ENCODE results near the gene ADAMTSL2.

ADAMTSL2 gene

GRCh38 chr9:133524146-133524545 lies 10.4 kb upstream of the ADAMTSL2 start:
- Histone ChIP-seq H3K9me3 (ENCODE audit: control insufficient read depth, insufficient read depth, low read length) (no peaks in the 10 kb centered on the region), H3K4me3 (ENCODE audit: low read depth, low read length) (no peak overlapping the region), H3K36me3 (ENCODE audit: control insufficient read depth, insufficient read depth, low read length) (no peaks in the 10 kb centered on the region), H3K4me1 (ENCODE audit: control insufficient read depth, insufficient read depth, low read length) (no peaks in the 10 kb centered on the region), H3K9ac (ENCODE audit: low read depth, low read length) (no peak overlapping the region), H3K27me3 (ENCODE audit: control insufficient read depth, insufficient read depth, low read length) (no peaks in the 10 kb centered on the region)

- Histone ChIP-seq H3K4me3 (ENCODE audit: low read depth, low read length) (no peak within 1 kb of the TSS), H3K27me3 (ENCODE audit: control insufficient read depth, insufficient read depth, low read length) (no peaks in the 10 kb centered on the region), H3K36me3 (ENCODE audit: control insufficient read depth, insufficient read depth, low read length) (no peaks in the 10 kb centered on the region), H3K9me3 (ENCODE audit: control insufficient read depth, insufficient read depth, low read length) (no peaks in the 10 kb centered on the region), H3K9ac (ENCODE audit: low read depth, low read length) (no peak within 1 kb of the TSS), H3K4me1 (ENCODE audit: control insufficient read depth, insufficient read depth, low read length) (no peaks in the 10 kb centered on the region)
Measured at GRCh38 chr9:133524679-133525228, 9.8 kb upstream of the ADAMTSL2 start, which contains the start of gene MYMK. MYMK (minus strand) TSS chr9:133524959; CDS start chr9:133524844, 115 bp downstream.

- H3K27me3 ChIP-seq (ENCODE audit: control insufficient read depth, insufficient read depth, low read length), result no peaks in the 10 kb centered on the region
- no peaks in the 10 kb centered on the region for H3K36me3 ChIP-seq (ENCODE audit: control insufficient read depth, insufficient read depth, low read length)
- no peaks in the 10 kb centered on the region for H3K9me3 ChIP-seq (ENCODE audit: control insufficient read depth, insufficient read depth, low read length)
- H3K4me1 ChIP-seq (ENCODE audit: control insufficient read depth, insufficient read depth, low read length), result no peaks in the 10 kb centered on the region
- no peak overlapping the region for H3K4me3 ChIP-seq (ENCODE audit: low read depth, low read length)
- no peak overlapping the region for H3K9ac ChIP-seq (ENCODE audit: low read depth, low read length)
Measured at GRCh38 chr9:133525677-133526076, 8.8 kb upstream of the ADAMTSL2 start.

- H3K9me3 ChIP-seq (ENCODE audit: control insufficient read depth, insufficient read depth, low read length), result no peaks in the 10 kb centered on the region
- no peaks in the 10 kb centered on the region for H3K27me3 ChIP-seq (ENCODE audit: control insufficient read depth, insufficient read depth, low read length)
- no peaks in the 10 kb centered on the region for H3K4me1 ChIP-seq (ENCODE audit: control insufficient read depth, insufficient read depth, low read length)
- H3K4me3 ChIP-seq (ENCODE audit: low read depth, low read length), result no peak overlapping the region
- H3K36me3 ChIP-seq (ENCODE audit: control insufficient read depth, insufficient read depth, low read length), result no peaks in the 10 kb centered on the region
- no peak overlapping the region for H3K9ac ChIP-seq (ENCODE audit: low read depth, low read length)
Measured at GRCh38 chr9:133526721-133527321, 7.7 kb upstream of the ADAMTSL2 start.

- H3K9ac ChIP-seq (ENCODE audit: low read depth, low read length), result no peak overlapping the region
Measured at GRCh38 chr9:133527444-133527920, 7.0 kb upstream of the ADAMTSL2 start.

GRCh38 chr9:133528001-133528875 lies 6.3 kb upstream of the ADAMTSL2 start:
- Histone ChIP-seq H3K27me3 (ENCODE audit: control insufficient read depth, insufficient read depth, low read length) (no peaks in the 10 kb centered on the region), H3K9ac (ENCODE audit: low read depth, low read length) (no peak overlapping the region), H3K9me3 (ENCODE audit: control insufficient read depth, insufficient read depth, low read length) (no peaks in the 10 kb centered on the region), H3K36me3 (ENCODE audit: control insufficient read depth, insufficient read depth, low read length) (no peaks in the 10 kb centered on the region), H3K4me1 (ENCODE audit: control insufficient read depth, insufficient read depth, low read length) (no peaks in the 10 kb centered on the region), H3K4me3 (ENCODE audit: low read depth, low read length) (no peak overlapping the region)

More at GRCh38 chr9:133527444-133527920, 7.0 kb upstream of the ADAMTSL2 start:
- Histone ChIP-seq H3K4me3 (ENCODE audit: low read depth, low read length) (no peak overlapping the region), H3K4me1 (ENCODE audit: control insufficient read depth, insufficient read depth, low read length) (no peaks in the 10 kb centered on the region), H3K27me3 (ENCODE audit: control insufficient read depth, insufficient read depth, low read length) (no peaks in the 10 kb centered on the region), H3K9me3 (ENCODE audit: control insufficient read depth, insufficient read depth, low read length) (no peaks in the 10 kb centered on the region), H3K36me3 (ENCODE audit: control insufficient read depth, insufficient read depth, low read length) (no peaks in the 10 kb centered on the region)

GRCh38 chr9:133528876-133529241 lies 5.6 kb upstream of the ADAMTSL2 start:
- H3K9me3 ChIP-seq (ENCODE audit: control insufficient read depth, insufficient read depth, low read length), result no peaks in the 10 kb centered on the region
- H3K9ac ChIP-seq (ENCODE audit: low read depth, low read length), result no peak overlapping the region
- no peaks in the 10 kb centered on the region for H3K4me1 ChIP-seq (ENCODE audit: control insufficient read depth, insufficient read depth, low read length)
- no peak overlapping the region for H3K4me3 ChIP-seq (ENCODE audit: low read depth, low read length)
- H3K36me3 ChIP-seq (ENCODE audit: control insufficient read depth, insufficient read depth, low read length), result no peaks in the 10 kb centered on the region
- H3K27me3 ChIP-seq (ENCODE audit: control insufficient read depth, insufficient read depth, low read length), result no peaks in the 10 kb centered on the region

GRCh38 chr9:133529457-133529856 lies 5.0 kb upstream of the ADAMTSL2 start:
- H3K9me3 ChIP-seq (ENCODE audit: control insufficient read depth, insufficient read depth, low read length), result no peaks in the 10 kb centered on the region
- H3K36me3 ChIP-seq (ENCODE audit: control insufficient read depth, insufficient read depth, low read length), result no peaks in the 10 kb centered on the region
- H3K27me3 ChIP-seq (ENCODE audit: control insufficient read depth, insufficient read depth, low read length), result no peaks in the 10 kb centered on the region
- H3K4me1 ChIP-seq (ENCODE audit: control insufficient read depth, insufficient read depth, low read length), result no peaks in the 10 kb centered on the region
- H3K9ac ChIP-seq (ENCODE audit: low read depth, low read length), result no peak overlapping the region
- H3K4me3 ChIP-seq (ENCODE audit: low read depth, low read length), result no peak overlapping the region

GRCh38 chr9:133529874-133530273 lies 4.6 kb upstream of the ADAMTSL2 start:
- Histone ChIP-seq H3K27me3 (ENCODE audit: control insufficient read depth, insufficient read depth, low read length) (no peaks in the 10 kb centered on the region), H3K4me1 (ENCODE audit: control insufficient read depth, insufficient read depth, low read length) (no peaks in the 10 kb centered on the region), H3K9ac (ENCODE audit: low read depth, low read length) (no peak overlapping the region), H3K36me3 (ENCODE audit: control insufficient read depth, insufficient read depth, low read length) (no peaks in the 10 kb centered on the region), H3K4me3 (ENCODE audit: low read depth, low read length) (no peak overlapping the region), H3K9me3 (ENCODE audit: control insufficient read depth, insufficient read depth, low read length) (no peaks in the 10 kb centered on the region)

- H3K4me1 ChIP-seq (ENCODE audit: control insufficient read depth, insufficient read depth, low read length), result no peaks in the 10 kb centered on the region
- peaks cover 3% of the 10 kb centered on the region for H3K27me3 ChIP-seq (ENCODE audit: control insufficient read depth, insufficient read depth, low read length)
- no peaks in the 10 kb centered on the region for H3K9me3 ChIP-seq (ENCODE audit: control insufficient read depth, insufficient read depth, low read length)
- H3K4me3 ChIP-seq (ENCODE audit: low read depth, low read length), result no peak overlapping the region
- H3K9ac ChIP-seq (ENCODE audit: low read depth, low read length), result no peak overlapping the region
- H3K36me3 ChIP-seq (ENCODE audit: control insufficient read depth, insufficient read depth, low read length), result no peaks in the 10 kb centered on the region
Measured at GRCh38 chr9:133531293-133531692, 3.2 kb upstream of the ADAMTSL2 start.

GRCh38 chr9:133532937-133533668 lies 1.4 kb upstream of the ADAMTSL2 start:
- no peaks in the 10 kb centered on the region for H3K4me1 ChIP-seq (ENCODE audit: control insufficient read depth, insufficient read depth, low read length)
- H3K4me3 ChIP-seq (ENCODE audit: low read depth, low read length), result no peak overlapping the region
- peaks cover 3% of the 10 kb centered on the region for H3K27me3 ChIP-seq (ENCODE audit: control insufficient read depth, insufficient read depth, low read length)
- no peak overlapping the region for H3K9ac ChIP-seq (ENCODE audit: low read depth, low read length)
- no peaks in the 10 kb centered on the region for H3K9me3 ChIP-seq (ENCODE audit: control insufficient read depth, insufficient read depth, low read length)
- no peaks in the 10 kb centered on the region for H3K36me3 ChIP-seq (ENCODE audit: control insufficient read depth, insufficient read depth, low read length)
